PC-3 (cell line): ENCODE data around the gene PKMYT1.

Source experiments
- CTCF ChIP-seq: fragments of 300-600 bp; sonication (generic); conservative IDR thresholded peaks from 2 replicates; pipeline ENCODE4 v1.5.1; 2017; ENCODE audit warnings: antibody characterized with exemption, low read depth, mild to moderate bottlenecking, low read length
- EZH2 ChIP-seq: fragments of 300-600 bp; sonication (generic); IDR thresholded peaks from one replicate; pipeline ENCODE4 v1.6.1; 2017; ENCODE audit warnings: antibody characterized with exemption, mild to moderate bottlenecking, low read length; ENCODE audit not compliant: unreplicated experiment
- EZH2phosphoT487 ChIP-seq: fragments of 300-600 bp; sonication (generic); IDR thresholded peaks from 2 replicates; pipeline ENCODE4 v1.6.1; 2018; ENCODE audit warnings: mild to moderate bottlenecking, antibody characterized with exemption, low read length, borderline replicate concordance

GRCh38 chr16:3017794-3018506 is 37.7 kb upstream of the PKMYT1 start, which contains the start of gene CLDN6:
- TF ChIP-seq CTCF: peak; percentile 24; the same call in 1 of the 2 replicates
- TF ChIP-seq EZH2phosphoT487: no peak
- no peak for TF ChIP-seq EZH2
